ENCODE results near the gene KLF5. TPM values are rescaled to one million over a fixed set of nuclear protein-coding genes. Genes with fewer than 3 reads are reported as not detected.

Gene KLF5
- total RNA-seq, 1 experiment from 2014 or later = 7.2 TPM

- TF ChIP-seq EZH2 (IDR thresholded peaks at IDR 0.05; ENCODE audit: borderline replicate concordance, low read depth, low read length, poor library complexity, severe bottlenecking) = no peak
- no peak for TF ChIP-seq CTCF (conservative IDR thresholded peaks at IDR 0.05; ENCODE audit: low read depth, low read length)
- CTCF ChIA-PET = no interaction called here
- no peaks in the 10 kb centered on the region for H3K27me3 ChIP-seq (replicated peaks; ENCODE audit: insufficient read depth, low read depth, low read length, poor library complexity)
- peak overlapping the region; percentile 19 for H3K27ac ChIP-seq (ENCODE audit: low read depth, low read length, poor library complexity, severe bottlenecking)
- intact Hi-C loops (cut with micrococcal nuclease; ENCODE audit: unreplicated experiment) = no loop called here
- POLR2A ChIA-PET (ENCODE audit: low non-redundant PET) = no interaction called here
- peaks cover 29% of the 10 kb centered on the region for H3K4me1 ChIP-seq (ENCODE audit: insufficient read depth, low read length, poor library complexity, severe bottlenecking)
- H3K4me3 ChIP-seq (ENCODE audit: low read depth, low read length, poor library complexity, severe bottlenecking) = no peak overlapping the region
- no peaks in the 10 kb centered on the region for H3K9me3 ChIP-seq (ENCODE audit: low read depth, low read length, poor library complexity, severe bottlenecking)
- DNase-seq (ENCODE audit: low spot score) = peak; percentile 13
- BruUV-seq (replicated peaks) = no TSS peak
- no peaks in the 10 kb centered on the region for H3K36me3 ChIP-seq (ENCODE audit: insufficient read depth, low read length, poor library complexity, severe bottlenecking)
Observed at GRCh38 chr13:73110814-73111213, 52.0 kb downstream of the KLF5 start.

GRCh38 chr13:73111331-73111730, 52.5 kb downstream of the KLF5 start:
- CTCF ChIA-PET = no interaction called here
- TF ChIP-seq CTCF (conservative IDR thresholded peaks at IDR 0.05; ENCODE audit: low read depth, low read length) = no peak
- no peak for TF ChIP-seq EZH2 (IDR thresholded peaks at IDR 0.05; ENCODE audit: borderline replicate concordance, low read depth, low read length, poor library complexity, severe bottlenecking)

GRCh38 chr13:73119612-73120011, 60.8 kb downstream of the KLF5 start:
- Histone ChIP-seq H3K9me3 (ENCODE audit: low read depth, low read length, poor library complexity, severe bottlenecking) (no peaks in the 10 kb centered on the region), H3K36me3 (ENCODE audit: insufficient read depth, low read length, poor library complexity, severe bottlenecking) (no peaks in the 10 kb centered on the region), H3K27me3 (replicated peaks; ENCODE audit: insufficient read depth, low read depth, low read length, poor library complexity) (no peaks in the 10 kb centered on the region), H3K27ac (ENCODE audit: low read depth, low read length, poor library complexity, severe bottlenecking) (no peak overlapping the region), H3K4me1 (ENCODE audit: insufficient read depth, low read length, poor library complexity, severe bottlenecking) (no peaks in the 10 kb centered on the region), H3K4me3 (ENCODE audit: low read depth, low read length, poor library complexity, severe bottlenecking) (no peak overlapping the region)
- no TSS peak for BruUV-seq (replicated peaks)
- no peak for DNase-seq (ENCODE audit: low spot score)
- CTCF ChIA-PET = no interaction called here
- POLR2A ChIA-PET (ENCODE audit: low non-redundant PET) = no interaction called here
- intact Hi-C loops (cut with micrococcal nuclease; ENCODE audit: unreplicated experiment) = no loop called here
- no peak for TF ChIP-seq CTCF (conservative IDR thresholded peaks at IDR 0.05; ENCODE audit: low read depth, low read length)
- no peak for TF ChIP-seq EZH2 (IDR thresholded peaks at IDR 0.05; ENCODE audit: borderline replicate concordance, low read depth, low read length, poor library complexity, severe bottlenecking)

More at GRCh38 chr13:73111331-73111730, 52.5 kb downstream of the KLF5 start:
- H3K4me1 ChIP-seq (ENCODE audit: insufficient read depth, low read length, poor library complexity, severe bottlenecking) = peaks cover 29% of the 10 kb centered on the region
- DNase-seq (ENCODE audit: low spot score) = peak; percentile 31
- intact Hi-C loops (cut with micrococcal nuclease; ENCODE audit: unreplicated experiment) = no loop called here
- no peaks in the 10 kb centered on the region for H3K36me3 ChIP-seq (ENCODE audit: insufficient read depth, low read length, poor library complexity, severe bottlenecking)
- BruUV-seq (replicated peaks) = no TSS peak
- H3K27me3 ChIP-seq (replicated peaks; ENCODE audit: insufficient read depth, low read depth, low read length, poor library complexity) = no peaks in the 10 kb centered on the region
- H3K27ac ChIP-seq (ENCODE audit: low read depth, low read length, poor library complexity, severe bottlenecking) = peak overlapping the region; percentile 19
- POLR2A ChIA-PET (ENCODE audit: low non-redundant PET) = no interaction called here
- H3K4me3 ChIP-seq (ENCODE audit: low read depth, low read length, poor library complexity, severe bottlenecking) = no peak overlapping the region
- no peaks in the 10 kb centered on the region for H3K9me3 ChIP-seq (ENCODE audit: low read depth, low read length, poor library complexity, severe bottlenecking)
